Stimulated activated CD8-positive, alpha-beta memory T cell treated with anti-CD3 and anti-CD28 coated beads, Interleukin-4, amount 100 ng/mL, for 24 hours (primary cell): ENCODE data around the gene TBX3.

ENCODE experiments used
- DNase-seq: peaks from one replicate; pipeline ENCODE4 v3.0.0-alpha.2; 2020; ENCODE audit warnings: low read depth

TBX3 gene

GRCh38 chr12:114682785-114683708 lies 928 bp downstream of the TBX3 start:
- DNase-seq, result no peak

- no peak for DNase-seq
These were observed 1.7 kb downstream of the TBX3 start for GRCh38 chr12:114682106-114682784.

GRCh38 chr12:114681116-114681871 lies 2.7 kb downstream of the TBX3 start:
- no peak for DNase-seq

GRCh38 chr12:114680604-114681069 lies 3.3 kb downstream of the TBX3 start:
- no peak for DNase-seq

GRCh38 chr12:114679942-114680341 lies 4.0 kb downstream of the TBX3 start:
- no peak for DNase-seq

GRCh38 chr12:114679452-114679875 lies 4.5 kb downstream of the TBX3 start:
- no peak for DNase-seq

GRCh38 chr12:114678718-114679117 lies 5.3 kb downstream of the TBX3 start:
- no peak for DNase-seq

- no peak for DNase-seq
These were observed 5.9 kb downstream of the TBX3 start for GRCh38 chr12:114678028-114678427.

GRCh38 chr12:114676142-114676741 lies 7.7 kb downstream of the TBX3 start:
- DNase-seq, result no peak

GRCh38 chr12:114674251-114675047 lies 9.5 kb downstream of the TBX3 start:
- no peak for DNase-seq

- no peak for DNase-seq
These were observed 10.1 kb downstream of the TBX3 start for GRCh38 chr12:114673901-114674250.

- DNase-seq, result no peak
These were observed 10.7 kb downstream of the TBX3 start for GRCh38 chr12:114673169-114673833.

GRCh38 chr12:114672817-114673168 lies 11.2 kb downstream of the TBX3 start:
- DNase-seq, result no peak

- no peak for DNase-seq
These were observed 12.2 kb downstream of the TBX3 start for GRCh38 chr12:114671443-114672411.

- DNase-seq, result no peak
These were observed 12.9 kb downstream of the TBX3 start for GRCh38 chr12:114671066-114671442.

GRCh38 chr12:114670291-114670980 lies 13.5 kb downstream of the TBX3 start:
- DNase-seq, result no peak

- DNase-seq, result no peak
These were observed 14.3 kb downstream of the TBX3 start for GRCh38 chr12:114669401-114670290.

- no peak for DNase-seq
These were observed 15.1 kb downstream of the TBX3 start for GRCh38 chr12:114668886-114669288.
